GM23248 (cell line): ENCODE measurements around the gene ACVR2B.

Source experiments
- EZH2 ChIP-seq: fragments of 200-600 bp; sonication (generic); IDR thresholded peaks from 2 replicates; pipeline ENCODE4 v1.6.1; 2018; ENCODE audit warnings: antibody characterized with exemption, mild to moderate bottlenecking; ENCODE audit not compliant: insufficient read depth, poor library complexity, severe bottlenecking
- EZH2phosphoT487 ChIP-seq: fragments of 200-600 bp; sonication (generic); IDR thresholded peaks from 2 replicates; pipeline ENCODE4 v1.6.1; 2018; ENCODE audit warnings: antibody characterized with exemption, moderate library complexity, mild to moderate bottlenecking, low read depth; ENCODE audit not compliant: insufficient read depth

- TF ChIP-seq EZH2: no peak
- no peak for TF ChIP-seq EZH2phosphoT487
Observed at GRCh38 chr3:38404286-38404685, 49.4 kb upstream of the ACVR2B start.
